Measurements from ENCODE around the gene TRAM2.

TRAM2 gene

DNA sequence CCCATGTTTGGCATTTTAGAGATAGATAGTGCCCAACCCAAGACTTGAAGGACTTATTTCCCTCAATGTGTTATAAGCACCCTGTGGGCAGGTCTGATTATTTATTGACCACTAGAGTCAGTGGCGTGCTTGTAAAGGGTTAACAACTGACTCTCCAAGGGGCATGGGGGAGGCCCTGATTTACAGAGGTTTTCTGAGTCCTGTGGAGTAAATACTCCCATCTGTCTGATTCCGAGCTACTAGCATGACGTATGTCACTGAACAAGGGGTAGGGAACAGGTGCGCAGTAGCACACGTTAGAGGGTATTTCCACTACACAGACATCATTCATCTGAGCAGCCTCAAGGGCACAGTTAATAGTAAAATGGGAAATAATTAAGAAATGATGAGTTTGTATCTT, 17.4 kb upstream of the TRAM2 start:
- no peak for DNase-seq

DNA sequence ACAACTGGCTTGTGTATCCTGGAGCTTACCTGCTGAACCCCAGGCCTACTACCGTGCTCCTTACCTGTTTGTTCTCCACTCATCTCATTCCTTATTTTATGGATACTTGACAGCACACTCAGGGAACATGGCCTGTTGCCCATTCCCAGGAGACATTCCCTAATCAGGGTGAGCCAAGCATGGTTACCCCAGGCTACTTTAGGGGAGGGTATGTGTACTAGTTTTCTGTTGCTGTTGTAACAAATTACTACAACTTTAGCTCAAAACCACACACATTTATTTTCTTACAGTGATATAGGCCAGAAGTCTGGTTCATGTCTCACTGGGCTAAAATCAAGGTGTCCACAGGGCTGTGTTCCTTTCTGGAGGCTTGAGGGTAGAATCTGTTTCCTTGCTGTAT, 15.0 kb upstream of the TRAM2 start:
- no peak for DNase-seq

DNA sequence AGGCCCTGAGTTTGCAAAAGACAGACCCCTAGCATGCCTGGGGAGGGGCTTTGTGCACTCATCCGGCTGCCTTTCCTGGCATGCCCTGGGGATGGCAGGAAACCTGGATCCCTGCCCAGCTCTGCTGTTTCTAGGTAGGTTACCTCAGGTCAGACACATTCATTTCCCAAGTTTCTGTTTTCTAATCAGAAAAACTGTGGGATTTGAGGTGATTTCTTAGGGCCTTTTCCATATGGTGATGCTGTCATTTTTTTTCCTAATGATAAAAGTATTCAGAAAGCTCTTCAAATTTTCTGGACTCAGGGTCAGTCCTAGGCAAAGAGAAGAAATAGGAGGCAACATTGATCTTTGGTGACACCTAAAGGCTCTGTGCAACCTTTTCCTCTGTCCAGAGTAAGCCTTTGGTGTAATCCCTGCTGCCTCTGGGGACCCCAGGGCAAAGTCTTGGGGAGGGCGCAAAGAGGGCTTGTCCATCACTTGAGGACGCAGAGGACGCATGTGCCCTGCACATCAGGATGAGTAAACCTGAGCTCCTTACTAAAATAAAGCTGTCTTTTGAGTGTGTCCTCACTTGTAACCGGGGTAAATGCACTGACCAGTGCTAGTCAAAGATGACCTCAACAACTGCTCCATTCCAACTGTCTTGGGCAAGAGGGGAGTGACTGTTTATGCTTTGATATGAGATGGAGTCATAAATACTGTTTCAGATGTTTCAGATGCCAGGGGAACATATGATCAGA, 13.5 kb upstream of the TRAM2 start:
- no peak for DNase-seq

DNA sequence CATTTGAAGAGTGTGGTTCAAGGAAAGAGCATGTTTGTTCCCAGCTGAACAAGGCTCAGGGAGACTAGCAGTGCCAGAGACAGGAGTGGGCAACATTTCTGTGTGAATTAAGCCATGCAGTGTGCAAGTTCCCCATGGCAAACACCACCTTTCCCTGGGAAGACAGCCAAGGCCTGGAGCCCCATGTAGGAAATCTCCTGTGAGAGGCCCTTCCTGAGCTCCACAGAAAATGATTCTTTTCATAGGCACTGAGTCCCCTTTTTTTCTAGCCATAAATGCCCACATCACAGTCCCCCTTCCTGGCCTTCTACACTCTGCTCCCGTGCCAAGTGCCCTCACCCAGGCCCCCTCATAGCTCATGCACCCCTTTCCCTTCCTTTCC, 11.8 kb upstream of the TRAM2 start:
- DNase-seq = no peak

DNA sequence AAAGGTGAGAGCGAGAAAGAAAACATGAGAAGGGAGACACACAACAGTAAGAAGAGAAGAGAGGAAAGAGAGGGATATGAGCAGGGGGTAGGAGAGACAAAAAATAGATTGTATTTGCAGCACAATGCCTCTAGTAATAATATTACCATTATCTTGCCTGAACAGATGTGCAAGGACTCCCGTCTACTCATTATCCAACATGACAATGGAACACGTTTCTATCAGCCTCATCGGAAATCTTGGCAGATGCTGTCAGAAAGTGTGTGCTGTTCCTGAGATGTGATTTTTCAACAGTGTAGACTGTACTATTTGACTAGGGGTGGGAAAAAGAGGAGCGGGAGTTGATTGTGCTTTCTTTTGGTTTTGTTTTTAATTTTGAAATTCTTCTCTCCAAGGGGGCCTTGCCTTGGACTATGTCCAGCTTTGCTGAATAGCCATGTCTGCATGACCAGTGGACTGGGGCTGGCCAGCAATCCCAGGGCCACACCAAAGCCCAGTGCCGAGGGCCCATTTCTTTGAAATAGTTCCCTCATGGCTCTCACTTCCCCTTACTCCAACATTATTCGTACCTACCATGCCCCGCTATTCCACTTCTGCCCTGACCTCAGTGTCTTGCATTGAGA, 11.3 kb upstream of the TRAM2 start:
- no peak for DNase-seq

DNA sequence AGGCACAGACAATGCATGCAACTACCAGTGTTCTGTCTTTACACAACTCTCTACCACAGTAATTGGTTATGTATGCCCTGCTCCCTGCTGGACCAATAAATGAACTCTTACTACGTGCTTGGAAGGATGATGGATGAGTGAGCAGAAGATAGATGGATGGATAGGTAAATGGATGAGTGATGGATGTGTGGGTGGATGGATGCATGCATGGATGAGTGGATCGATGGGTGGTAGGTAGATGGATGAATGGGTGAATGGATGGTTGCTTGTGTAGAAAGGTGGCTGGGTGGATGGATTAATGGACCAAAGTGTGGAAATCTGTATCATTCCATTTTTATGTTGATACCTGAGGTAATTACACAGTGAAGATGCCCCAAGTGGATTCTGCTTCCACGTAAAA, 10.1 kb upstream of the TRAM2 start:
- no peak for DNase-seq

DNA sequence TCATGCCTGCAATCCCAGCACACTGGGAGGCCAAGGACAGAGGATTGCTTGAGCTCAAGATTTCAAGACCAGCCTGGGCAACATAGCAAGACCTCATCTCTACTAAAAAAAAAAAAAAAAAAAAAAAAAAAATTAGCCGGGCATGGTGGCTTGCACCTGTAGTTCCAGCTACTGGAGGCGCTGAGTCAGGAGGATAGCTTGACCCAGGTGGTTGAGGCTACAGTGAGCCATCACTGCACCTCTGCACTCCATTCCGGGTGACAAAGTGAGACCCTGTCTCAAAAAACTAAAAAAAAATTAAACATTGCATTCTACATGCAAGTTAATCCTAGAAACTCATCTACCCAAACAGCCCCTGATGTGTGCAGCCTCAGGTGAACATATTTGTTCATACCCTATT, 7.3 kb upstream of the TRAM2 start:
- no peak for DNase-seq

DNA sequence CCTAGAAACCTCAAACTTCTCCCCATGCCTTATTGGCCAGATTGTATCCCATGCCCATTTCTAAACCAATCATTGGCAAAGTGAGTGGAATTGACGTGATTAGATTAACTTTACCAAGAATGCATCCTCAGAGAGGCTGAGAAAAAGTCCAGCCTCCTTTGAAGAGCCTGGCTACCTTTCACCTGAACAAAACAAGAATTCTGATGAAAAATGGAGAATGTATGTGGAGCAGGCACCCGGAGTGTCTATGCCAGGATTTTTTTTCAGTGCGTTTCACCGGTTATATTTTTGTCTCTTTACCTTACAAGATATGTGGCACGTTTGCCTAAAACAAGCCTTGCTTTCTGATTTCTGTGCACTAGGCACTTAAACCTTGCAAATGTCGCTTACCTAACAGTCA, 6.1 kb upstream of the TRAM2 start:
- DNase-seq = no peak

DNA sequence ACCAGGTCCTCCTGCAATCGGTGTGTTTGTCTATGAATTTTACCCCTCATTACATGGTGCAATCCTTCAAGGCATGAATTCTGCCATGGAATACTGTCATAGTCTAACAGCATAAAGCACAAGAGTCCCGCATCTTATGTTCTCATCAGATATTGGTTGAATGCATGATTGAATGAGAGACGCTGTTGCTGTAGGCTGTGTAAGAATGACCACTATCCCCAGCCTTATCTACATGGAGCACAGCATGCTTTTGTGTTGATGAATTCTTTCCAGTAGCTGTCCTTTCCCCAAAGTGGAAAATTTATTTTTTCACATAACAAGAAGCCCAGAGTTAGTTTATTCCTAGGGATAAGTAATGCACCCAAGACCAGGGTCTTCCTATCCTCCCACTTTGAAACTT, 5.6 kb upstream of the TRAM2 start:
- DNase-seq = no peak

DNA sequence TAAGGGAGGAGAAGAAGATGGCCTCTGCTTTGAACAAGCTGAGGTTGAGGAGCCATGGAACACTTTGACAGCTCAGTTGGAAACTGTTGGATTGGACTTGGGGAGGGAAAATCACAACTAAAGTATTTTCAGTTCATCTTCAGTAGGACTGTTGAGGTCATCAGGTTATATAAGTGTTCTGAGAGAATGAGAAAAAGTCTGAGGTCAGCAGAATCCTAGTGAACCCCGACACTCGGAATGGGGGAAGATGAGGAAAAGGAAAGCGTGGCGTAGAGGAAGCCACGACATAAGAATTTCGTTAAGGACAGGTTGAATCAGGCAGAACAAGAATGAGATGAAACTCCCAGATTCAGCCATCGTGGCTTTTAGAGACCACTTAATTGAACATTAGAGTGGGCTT, 4.0 kb upstream of the TRAM2 start:
- DNase-seq = no peak

DNA sequence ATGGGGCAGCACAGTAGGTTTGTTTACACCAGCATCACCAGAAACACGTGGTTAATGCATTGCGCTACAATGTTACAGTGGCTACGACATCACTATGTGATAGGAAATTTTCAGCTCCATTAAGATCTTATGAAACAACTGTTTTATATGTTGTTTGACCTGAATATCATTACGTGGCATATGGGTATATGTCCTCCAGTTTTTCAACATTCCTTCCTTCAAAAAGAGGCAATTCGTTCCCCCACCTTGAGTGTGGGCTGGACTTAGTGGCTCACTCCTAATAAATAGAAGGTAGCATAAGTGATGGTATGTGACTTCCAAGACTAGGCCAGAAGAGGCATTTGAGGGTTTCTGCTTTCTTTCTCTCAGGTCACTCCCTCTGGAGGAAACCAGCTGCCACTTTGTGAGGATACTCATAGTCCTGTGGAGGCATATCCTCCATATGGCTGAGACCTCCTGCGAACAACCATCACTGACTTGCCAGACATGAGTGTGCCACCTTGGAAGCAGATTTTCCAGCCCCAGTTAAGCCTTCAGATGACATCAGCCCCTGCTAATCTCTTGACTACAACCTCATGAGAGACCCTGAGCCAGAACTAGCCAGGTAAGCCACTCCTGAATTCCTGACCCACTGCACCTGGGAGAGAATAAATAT, 2.3 kb upstream of the TRAM2 start:
- no peak for DNase-seq

DNA sequence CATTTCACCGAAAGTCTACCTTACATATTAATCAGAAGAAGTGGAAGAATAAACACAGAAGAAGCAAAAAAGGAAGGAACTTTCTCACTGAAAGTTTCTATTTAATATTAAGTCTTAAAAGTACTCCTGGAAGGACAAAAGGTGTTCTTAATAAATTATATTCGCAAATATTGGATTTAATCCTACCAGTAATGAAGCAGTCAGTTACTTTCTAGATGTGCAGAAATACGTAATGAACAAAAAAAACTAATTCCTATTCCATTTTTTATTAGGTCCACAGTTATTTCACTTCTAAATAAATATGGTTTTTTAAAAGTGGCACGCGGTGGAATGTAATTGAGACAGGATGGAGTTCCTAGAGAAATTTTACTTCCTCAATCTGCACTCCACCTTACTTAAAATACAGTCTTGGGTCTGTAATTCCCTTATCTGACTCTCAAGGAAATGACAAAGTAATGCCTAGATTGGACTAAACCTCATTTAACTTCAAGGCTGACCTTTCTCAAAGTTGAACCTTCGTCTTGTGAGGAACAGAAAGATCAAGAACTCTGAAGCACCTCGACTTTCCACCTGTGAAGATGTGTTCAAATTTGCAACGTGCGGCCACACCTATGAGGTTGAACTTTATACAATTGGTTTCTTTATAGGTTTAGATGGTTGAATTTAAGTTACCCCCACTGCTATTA, 1.1 kb upstream of the TRAM2 start:
- DNase-seq = no peak

DNA sequence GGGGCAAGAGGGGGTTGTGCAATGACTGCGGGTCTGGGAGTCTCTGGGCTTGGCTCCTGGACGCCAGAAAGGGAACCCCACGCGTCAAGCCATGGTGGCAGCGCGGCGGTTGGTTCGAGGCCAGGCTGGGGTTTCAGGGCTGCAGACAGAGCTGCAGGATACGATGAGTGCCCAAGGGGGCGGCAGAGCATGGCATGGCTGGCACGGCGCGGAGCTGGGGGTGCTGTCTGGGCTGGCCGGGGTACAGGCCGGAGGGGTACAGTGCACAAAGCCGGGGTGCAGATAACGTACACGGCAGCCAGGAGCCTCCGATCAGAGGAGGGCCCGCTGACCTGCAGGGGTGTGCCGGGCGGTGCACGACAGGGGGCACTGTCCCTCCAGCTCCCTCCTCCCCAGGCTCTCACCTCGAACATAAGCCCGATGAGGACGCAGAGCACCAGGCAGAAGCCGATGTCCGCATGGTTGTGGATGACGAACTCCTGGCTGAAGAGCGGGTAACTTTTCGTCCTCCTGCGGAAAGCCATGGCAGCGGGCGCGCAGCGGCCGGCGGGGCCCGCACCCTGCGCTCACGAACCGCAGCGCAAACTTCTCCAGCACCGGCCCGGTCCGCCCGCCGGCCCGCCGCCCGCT, 353 bp downstream of the TRAM2 start:
- peak; percentile 61 for DNase-seq

DNA sequence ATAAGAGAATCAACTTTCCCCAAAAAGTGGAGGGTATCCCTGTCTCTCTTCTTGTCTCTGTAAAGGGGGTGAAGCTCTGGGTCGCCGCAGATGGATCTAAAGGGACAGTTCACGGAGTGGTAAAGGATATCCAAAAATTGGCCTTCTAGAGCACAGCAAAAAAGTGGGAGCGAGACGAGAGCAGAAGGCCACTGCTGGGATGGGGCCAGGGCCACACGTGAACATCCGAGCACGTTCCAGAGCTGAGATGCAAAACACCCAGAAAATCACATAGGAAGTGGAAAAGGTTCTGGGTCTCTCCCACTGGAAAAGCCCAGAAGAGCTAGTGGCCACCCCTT, 837 bp downstream of the TRAM2 start:
- DNase-seq = no peak

DNA sequence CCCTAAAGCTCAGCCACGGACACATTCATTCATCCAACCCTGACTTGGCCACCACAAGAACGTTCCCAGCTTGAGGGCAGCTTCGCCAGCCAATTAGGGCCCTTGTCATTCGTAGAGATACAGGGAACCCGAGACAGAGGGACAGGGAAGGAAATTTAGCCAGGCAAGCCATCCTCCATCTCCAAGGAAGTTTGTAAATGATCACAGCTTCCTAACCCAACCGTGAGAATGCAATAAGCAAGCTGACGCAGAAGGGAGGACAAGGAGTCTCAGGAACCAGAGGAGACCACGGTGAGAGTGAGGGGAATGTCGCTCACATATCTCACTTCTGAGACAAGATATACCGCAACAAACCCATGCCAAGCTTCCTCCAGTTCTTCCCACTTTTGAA, 1.4 kb downstream of the TRAM2 start:
- no peak for DNase-seq

DNA sequence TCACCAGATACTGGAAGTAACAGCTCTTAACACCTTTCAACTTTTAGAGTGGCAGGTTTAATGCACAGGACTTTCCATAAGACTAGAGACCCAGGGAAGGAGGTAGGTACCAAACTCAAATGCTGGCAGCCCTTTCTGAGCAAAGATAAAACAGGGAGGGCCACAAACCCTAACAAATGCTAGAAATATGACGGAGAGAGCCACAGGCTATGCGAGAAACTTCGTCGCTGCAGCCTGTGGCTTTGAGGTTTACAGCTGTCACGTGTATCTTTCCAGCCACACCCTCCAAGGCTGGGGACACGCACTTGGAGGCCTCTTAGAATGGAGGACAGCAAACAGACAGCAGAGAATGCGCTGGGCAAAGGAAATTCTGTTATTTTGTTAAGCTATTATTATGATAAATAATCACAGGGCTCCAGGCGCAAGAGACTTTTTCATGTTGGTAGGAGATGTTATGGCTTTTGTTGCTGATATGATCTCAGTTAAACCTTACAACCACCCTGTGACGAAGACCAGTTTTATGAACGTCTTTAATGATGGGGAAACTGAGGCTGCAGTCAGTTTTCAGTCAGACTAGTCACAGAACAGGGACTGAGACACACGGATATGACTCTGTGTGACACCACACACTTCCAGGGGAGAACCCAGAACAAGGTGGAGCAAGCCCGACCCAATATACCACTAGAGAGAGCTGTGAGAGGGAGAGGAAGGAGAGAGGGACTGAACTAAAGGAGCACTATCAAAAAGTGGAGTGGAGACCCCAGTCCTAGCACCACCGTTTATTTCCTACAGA, 2.0 kb downstream of the TRAM2 start:
- peak; percentile 53 for DNase-seq

DNA sequence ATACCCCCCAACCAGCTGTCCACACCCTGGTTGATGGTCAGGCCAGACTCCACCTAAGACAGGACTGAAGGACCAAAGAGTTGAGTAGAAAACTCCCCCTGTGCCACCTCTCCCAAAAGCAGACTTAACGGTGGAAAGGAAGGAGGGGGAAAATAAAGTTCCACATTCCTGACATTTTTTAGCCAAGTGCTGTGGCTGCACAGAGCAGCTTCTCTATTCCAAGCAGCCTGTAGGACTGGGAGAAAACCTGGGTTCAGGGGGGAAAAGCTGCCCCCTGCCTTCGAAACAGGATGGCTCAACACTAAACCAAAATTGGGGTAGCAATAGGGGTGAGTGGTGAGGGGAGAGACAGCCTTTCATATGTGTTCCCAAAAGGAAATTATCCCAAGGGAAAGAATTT, 3.6 kb downstream of the TRAM2 start:
- DNase-seq = no peak

DNA sequence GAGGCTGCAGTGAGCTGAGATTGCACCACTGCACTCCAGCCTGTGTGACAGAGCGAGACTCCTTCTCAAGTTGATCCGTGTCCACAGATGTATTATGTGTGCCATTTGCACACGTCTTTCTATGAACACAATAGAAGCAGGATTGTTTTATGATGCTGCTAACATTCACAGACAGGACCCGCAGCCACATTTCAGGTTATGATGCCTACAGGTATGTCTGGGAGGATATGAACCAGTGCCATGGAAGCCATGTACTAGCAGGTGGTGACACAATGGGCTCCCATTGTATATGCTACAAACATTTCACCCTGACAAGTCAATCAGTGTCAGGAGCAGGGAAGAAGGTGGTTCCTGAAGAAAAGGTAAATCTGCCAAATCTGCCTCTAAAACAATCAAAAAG, 4.3 kb downstream of the TRAM2 start:
- DNase-seq = no peak

DNA sequence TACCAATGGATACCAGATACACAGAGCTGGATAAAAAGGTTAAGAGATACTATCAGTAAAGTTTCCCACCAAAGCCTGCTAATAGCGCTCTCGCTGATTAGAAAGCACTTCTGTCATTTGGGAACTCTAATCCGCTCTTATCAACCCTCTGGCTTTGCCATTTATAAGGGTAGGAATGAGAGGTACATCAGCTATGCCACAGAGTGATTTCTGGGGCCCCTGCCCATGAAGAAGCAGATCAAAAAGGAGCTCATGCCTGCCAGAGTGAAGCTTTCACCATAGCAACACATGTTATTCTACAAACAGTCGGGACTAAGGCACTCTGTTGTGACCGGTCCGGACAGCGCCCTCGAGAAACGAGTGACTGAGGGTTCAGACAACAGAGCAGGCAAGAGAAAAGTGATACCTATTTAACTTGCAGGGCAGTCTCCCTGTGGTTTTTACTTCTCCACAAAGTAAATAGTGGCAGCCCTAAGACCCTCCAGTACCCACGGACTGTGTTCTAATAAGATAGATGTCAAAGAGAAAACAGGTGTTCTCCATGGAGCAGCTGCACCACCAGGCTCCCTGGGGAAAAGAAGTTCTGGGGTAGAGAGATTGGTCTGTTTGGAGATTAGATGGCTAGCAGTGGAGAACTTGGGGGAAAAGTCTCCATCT, 5.6 kb downstream of the TRAM2 start:
- no peak for DNase-seq

DNA sequence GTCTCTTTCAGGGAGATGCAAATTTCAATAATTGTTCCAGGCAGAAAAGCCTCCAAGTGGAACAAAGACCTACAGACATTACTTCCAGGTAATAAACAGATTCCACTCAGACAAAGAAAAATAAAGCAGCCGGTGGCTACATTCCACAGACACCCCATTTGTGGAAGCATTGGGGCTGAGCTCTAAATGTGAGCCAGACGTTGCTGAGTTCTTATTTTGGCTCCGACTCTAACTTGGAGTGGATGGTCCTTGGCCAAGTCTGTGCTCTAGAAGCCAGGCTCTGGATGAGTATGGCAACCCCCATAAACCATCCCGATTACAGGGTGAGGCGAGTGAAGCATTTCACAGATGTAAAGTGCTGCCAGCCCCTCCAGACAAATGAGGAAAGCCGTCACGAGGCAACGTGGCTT, 6.6 kb downstream of the TRAM2 start:
- no peak for DNase-seq

DNA sequence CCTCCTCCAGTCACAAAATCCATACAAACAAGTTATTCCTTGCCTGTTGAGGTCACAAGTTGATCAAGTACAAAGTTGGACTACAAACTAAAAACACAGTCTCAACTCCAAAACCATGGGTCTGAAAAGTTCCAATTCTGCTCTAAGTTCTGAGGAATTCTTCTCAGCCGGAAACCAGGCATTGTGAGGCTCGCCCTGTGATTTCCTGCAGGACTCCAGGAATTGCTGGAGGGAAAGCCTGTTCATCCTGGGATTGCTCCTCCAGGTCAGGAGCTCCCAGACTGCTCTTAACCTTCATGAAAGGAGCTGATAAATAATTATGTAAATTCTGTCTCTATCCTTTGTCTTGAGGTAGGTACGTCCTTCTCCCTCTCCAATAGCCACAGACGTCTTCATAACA, 8.5 kb downstream of the TRAM2 start:
- DNase-seq = no peak

DNA sequence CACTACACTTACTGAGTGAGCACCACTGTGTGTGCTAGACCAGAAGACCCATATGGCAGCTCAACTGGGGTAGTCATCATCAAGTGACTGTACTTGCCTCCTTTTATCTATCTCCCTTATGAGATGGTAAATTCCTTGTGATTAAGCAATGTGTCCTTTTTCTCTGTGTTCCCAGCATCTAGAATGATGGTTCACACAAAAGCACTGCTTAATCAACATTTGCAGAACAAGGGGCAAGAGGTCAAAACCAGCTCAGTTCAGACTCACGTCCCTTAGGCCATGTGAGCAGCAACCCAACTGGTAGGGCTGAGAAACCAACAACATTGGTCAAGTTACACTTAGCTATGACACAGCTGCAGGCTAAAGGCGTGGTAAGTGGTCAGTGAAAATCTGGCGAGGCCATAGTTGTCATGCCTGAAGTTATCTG, 10.0 kb downstream of the TRAM2 start:
- no peak for DNase-seq

Measured in activated CD4-positive, CD25-positive, alpha-beta regulatory T cell treated with anti-CD3 and anti-CD28 coated beads, Interleukin-2, amount 50 U/mL, for 72 hours (primary cell).